Neural progenitor cell (in vitro differentiated cells): ENCODE data around the gene CAMK1. TPM values are rescaled to one million over a fixed set of nuclear protein-coding genes. Genes with fewer than 3 reads are reported as not detected.

Experiments
- DNase-seq: peaks from one replicate; pipeline ENCODE4 v3.0.0-alpha.2; 2016; ENCODE audit warnings: low spot score
- H2AFZ ChIP-seq: fragments of 200-600 bp; sonication (generic); replicated peaks from 2 replicates; pipeline ENCODE4 v1.6.1; 2016; ENCODE audit warnings: antibody characterized with exemption
- H3F3A ChIP-seq: fragments of 200-600 bp; sonication (generic); 2 replicates; pipeline ENCODE4 v1.6.1; 2016; ENCODE audit warnings: antibody characterized with exemption, low read depth
- H3K27ac ChIP-seq: fragments of 200-600 bp; sonication (generic); 2 replicates; pipeline ENCODE4 v1.5.1; 2016; ENCODE audit warnings: mild to moderate bottlenecking
- H3K27me3 ChIP-seq: fragments of 200-600 bp; sonication (generic); 2 replicates; pipeline ENCODE4 v1.6.1; 2016; ENCODE audit warnings: mild to moderate bottlenecking, moderate library complexity
- H3K36me3 ChIP-seq: fragments of 200-600 bp; sonication (generic); 2 replicates; pipeline ENCODE4 v1.5.1; 2016
- H3K4me1 ChIP-seq: fragments of 200-600 bp; sonication (generic); 2 replicates; pipeline ENCODE4 v1.6.1; 2016; ENCODE audit warnings: mixed run types
- H3K4me2 ChIP-seq: fragments of 200-600 bp; sonication (generic); 2 replicates; pipeline ENCODE4 v1.6.1; 2016
- H3K4me3 ChIP-seq: fragments of 200-600 bp; sonication (generic); 2 replicates; pipeline ENCODE4 v1.5.1; 2016
- H3K79me2 ChIP-seq: fragments of 200-600 bp; sonication (generic); 2 replicates; pipeline ENCODE4 v1.6.1; 2016; ENCODE audit warnings: low read depth
- H3K9ac ChIP-seq: fragments of 200-600 bp; sonication (generic); 2 replicates; pipeline ENCODE4 v1.6.1; 2016
- H3K9me3 ChIP-seq: fragments of 200-600 bp; sonication (generic); 2 replicates; pipeline ENCODE4 v1.5.1; 2016; ENCODE audit warnings: low read depth
- H4K20me1 ChIP-seq: fragments of 200-600 bp; sonication (generic); 2 replicates; pipeline ENCODE4 v1.6.1; 2016; ENCODE audit warnings: low read depth
- H3K27ac Mint-ChIP-seq: 3 replicates; pipeline ENCODE4 v1.8.0; 2021; ENCODE audit warnings: mixed read lengths
- H3K27me3 Mint-ChIP-seq: 2 replicates; pipeline ENCODE4 v1.8.0; 2022; ENCODE audit warnings: low read depth, mild to moderate bottlenecking, inconsistent platforms, moderate library complexity, mixed read lengths; ENCODE audit not compliant: insufficient read depth
- H3K36me3 Mint-ChIP-seq: 3 replicates; pipeline ENCODE4 v1.8.0; 2021; ENCODE audit warnings: mixed read lengths
- H3K4me1 Mint-ChIP-seq: 3 replicates; pipeline ENCODE4 v1.8.0; 2021; ENCODE audit warnings: mixed read lengths
- H3K4me3 Mint-ChIP-seq: 3 replicates; pipeline ENCODE4 v1.8.0; 2021; ENCODE audit warnings: mild to moderate bottlenecking, moderate library complexity, mixed read lengths
- H3K9me3 Mint-ChIP-seq: 3 replicates; pipeline ENCODE4 v1.8.0; 2020; ENCODE audit warnings: mixed read lengths
- EZH2 ChIP-seq: fragments of 200-600 bp; sonication (generic); IDR thresholded peaks from 2 replicates; pipeline ENCODE4 v1.6.1; 2017; ENCODE audit warnings: antibody characterized with exemption, mild to moderate bottlenecking, moderate library complexity
- EZH2phosphoT487 ChIP-seq: fragments of 200-600 bp; sonication (generic); IDR thresholded peaks from 2 replicates; pipeline ENCODE4 v1.6.1; 2017; ENCODE audit warnings: antibody characterized with exemption
- total RNA-seq: library from RNA; depleted of rRNA; stranded (reverse); fragments of >200 nt; gene quantifications from 2 replicates; pipeline ENCODE4 v1.2.3, GENCODE V29; 2015; ENCODE audit warnings: low replicate concordance
- TF ChIP-seq, protein P1 (sequence below): fragments of 200-600 bp; sonication (generic); IDR thresholded peaks from 2 replicates; pipeline ENCODE4 v1.5.1; 2017; ENCODE audit warnings: antibody characterized with exemption, mild to moderate bottlenecking

Gene CAMK1
- total RNA-seq, 1 donor from 2014 or later: 24.9 TPM

DNA sequence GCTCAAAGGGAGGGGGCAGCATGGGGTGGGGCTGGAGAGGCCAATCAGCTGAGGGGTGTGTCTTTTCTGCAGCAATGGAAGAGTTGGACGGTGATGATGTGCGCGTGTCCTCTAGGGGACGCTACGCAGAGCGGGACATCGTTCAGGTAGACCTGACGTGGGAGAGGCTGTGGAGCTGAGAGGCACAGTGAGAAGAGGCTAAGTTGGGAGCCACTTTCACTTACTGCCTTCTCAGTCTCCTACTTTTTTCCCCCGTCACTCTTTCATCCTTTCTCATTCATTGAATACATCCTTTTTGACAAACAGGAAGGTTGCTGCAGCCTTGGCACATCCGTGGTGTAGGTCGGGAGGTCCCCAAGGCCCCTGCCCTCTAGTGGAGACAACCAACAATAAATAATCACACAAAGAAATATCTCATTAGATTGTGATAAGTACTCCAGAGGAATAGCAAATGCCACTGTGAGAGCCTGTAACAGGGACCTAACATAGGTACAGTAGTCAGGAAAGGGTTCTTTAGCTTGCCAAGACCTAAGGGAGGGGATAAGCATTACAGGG, 42.6 kb downstream of the CAMK1 start:
- Histone ChIP-seq H2AFZ (peak overlapping the region; percentile 96), H4K20me1 (peaks cover 5% of the 10 kb centered on the region), H3K9me3 (no peaks in the 10 kb centered on the region), H3K79me2 (peaks cover 5% of the 10 kb centered on the region), H3K9ac (no peak overlapping the region), H3K27me3 (no peaks in the 10 kb centered on the region), H3F3A (peaks cover 9% of the 10 kb centered on the region), H3K4me3 (peak overlapping the region; percentile 30), H3K36me3 (no peaks in the 10 kb centered on the region), H3K4me2 (peak overlapping the region; percentile 72), H3K27ac (no peak overlapping the region), H3K4me1 (no peaks in the 10 kb centered on the region)
- Mint-ChIP-seq H3K36me3 (no peaks in the 10 kb centered on the region), H3K9me3 (no peaks in the 10 kb centered on the region), H3K4me1 (peaks cover 7% of the 10 kb centered on the region), H3K4me3 (no peak overlapping the region), H3K27me3 (peaks cover 3% of the 10 kb centered on the region), H3K27ac (no peak overlapping the region)
- DNase-seq: peak; percentile 69
- TF ChIP-seq EZH2: no peak
- TF ChIP-seq, protein P1, sequence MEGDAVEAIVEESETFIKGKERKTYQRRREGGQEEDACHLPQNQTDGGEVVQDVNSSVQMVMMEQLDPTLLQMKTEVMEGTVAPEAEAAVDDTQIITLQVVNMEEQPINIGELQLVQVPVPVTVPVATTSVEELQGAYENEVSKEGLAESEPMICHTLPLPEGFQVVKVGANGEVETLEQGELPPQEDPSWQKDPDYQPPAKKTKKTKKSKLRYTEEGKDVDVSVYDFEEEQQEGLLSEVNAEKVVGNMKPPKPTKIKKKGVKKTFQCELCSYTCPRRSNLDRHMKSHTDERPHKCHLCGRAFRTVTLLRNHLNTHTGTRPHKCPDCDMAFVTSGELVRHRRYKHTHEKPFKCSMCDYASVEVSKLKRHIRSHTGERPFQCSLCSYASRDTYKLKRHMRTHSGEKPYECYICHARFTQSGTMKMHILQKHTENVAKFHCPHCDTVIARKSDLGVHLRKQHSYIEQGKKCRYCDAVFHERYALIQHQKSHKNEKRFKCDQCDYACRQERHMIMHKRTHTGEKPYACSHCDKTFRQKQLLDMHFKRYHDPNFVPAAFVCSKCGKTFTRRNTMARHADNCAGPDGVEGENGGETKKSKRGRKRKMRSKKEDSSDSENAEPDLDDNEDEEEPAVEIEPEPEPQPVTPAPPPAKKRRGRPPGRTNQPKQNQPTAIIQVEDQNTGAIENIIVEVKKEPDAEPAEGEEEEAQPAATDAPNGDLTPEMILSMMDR: peak; percentile 64
- no peak for TF ChIP-seq EZH2phosphoT487

DNA sequence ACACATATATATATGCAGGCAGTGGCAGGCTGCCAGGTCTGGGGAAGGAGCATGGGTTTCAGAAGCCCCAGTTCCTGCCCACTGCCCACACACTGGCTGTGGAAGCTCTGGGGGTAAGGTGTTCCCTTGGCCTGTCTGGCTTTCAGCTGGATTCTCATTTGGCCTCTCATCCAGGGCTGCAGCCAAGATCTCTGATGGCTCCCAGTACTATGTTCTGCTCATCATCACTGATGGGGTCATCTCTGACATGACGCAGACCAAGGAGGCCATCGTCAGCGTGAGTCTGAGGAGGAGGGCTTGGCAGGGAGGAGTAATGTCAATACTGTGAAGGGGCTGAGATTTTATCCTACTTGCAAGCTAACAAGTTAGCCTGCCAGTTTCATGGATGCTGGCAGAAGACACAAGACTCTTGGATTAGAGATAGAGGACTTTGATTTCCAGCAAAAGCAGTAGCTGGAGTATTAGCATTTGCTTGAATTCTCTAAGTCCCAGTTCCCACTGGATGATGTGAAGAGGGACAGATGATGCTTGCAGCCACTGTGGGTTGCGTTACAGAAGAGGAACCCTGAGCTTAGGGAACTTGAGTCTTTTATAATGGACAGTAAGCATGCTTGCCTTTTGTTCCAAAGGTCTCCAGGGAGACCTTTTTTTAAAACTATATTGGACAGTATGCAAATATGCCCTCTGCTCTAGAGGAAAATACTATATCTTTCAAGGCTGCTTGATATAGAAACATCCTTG, 43.8 kb downstream of the CAMK1 start:
- Histone ChIP-seq H3K4me3 (no peak overlapping the region), H3K4me2 (no peak overlapping the region), H3K9ac (no peak overlapping the region), H2AFZ (no peak overlapping the region), H3K9me3 (no peaks in the 10 kb centered on the region), H3F3A (peaks cover 8% of the 10 kb centered on the region), H4K20me1 (no peaks in the 10 kb centered on the region), H3K4me1 (no peaks in the 10 kb centered on the region), H3K36me3 (no peaks in the 10 kb centered on the region), H3K27ac (no peak overlapping the region), H3K27me3 (peaks cover 8% of the 10 kb centered on the region), H3K79me2 (no peaks in the 10 kb centered on the region)
- H3K9me3 Mint-ChIP-seq: no peaks in the 10 kb centered on the region
- no peak overlapping the region for H3K27ac Mint-ChIP-seq
- DNase-seq: no peak
- TF ChIP-seq, protein P1: no peak
- no peak for TF ChIP-seq EZH2phosphoT487
- TF ChIP-seq EZH2: no peak
- peaks cover 6% of the 10 kb centered on the region for H3K4me1 Mint-ChIP-seq
- H3K27me3 Mint-ChIP-seq: peaks cover 3% of the 10 kb centered on the region
- H3K4me3 Mint-ChIP-seq: no peak overlapping the region
- no peaks in the 10 kb centered on the region for H3K36me3 Mint-ChIP-seq

DNA sequence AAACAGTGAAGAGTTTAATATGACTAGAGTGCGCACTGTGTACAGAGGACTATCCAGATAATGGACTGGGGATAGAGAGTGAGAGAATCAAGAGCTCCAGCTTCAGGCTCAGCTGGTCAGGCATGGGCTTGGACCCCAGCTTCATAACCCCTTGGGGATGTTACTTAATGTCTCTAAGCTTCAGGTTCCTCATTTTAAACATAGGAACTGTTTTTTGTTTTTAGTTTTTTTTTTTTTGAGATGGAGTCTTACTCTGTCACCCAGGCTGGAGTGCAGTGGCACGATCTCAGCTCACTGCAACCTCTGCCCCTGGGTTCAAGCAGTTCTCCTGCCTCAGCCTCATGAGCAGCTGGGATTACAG, 48.1 kb downstream of the CAMK1 start:
- no peaks in the 10 kb centered on the region for H3K9me3 ChIP-seq
- Mint-ChIP-seq H3K4me1 (no peaks in the 10 kb centered on the region), H3K36me3 (no peaks in the 10 kb centered on the region), H3K27me3 (peaks cover 4% of the 10 kb centered on the region), H3K4me3 (no peak overlapping the region), H3K9me3 (no peaks in the 10 kb centered on the region), H3K27ac (no peak overlapping the region)
- H4K20me1 ChIP-seq: no peaks in the 10 kb centered on the region
- no peaks in the 10 kb centered on the region for H3F3A ChIP-seq
- H3K36me3 ChIP-seq: no peaks in the 10 kb centered on the region
- no peak overlapping the region for H2AFZ ChIP-seq
- no peak for DNase-seq
- H3K4me2 ChIP-seq: no peak overlapping the region
- no peak overlapping the region for H3K9ac ChIP-seq
- H3K4me3 ChIP-seq: no peak overlapping the region
- H3K27ac ChIP-seq: no peak overlapping the region
- no peaks in the 10 kb centered on the region for H3K79me2 ChIP-seq
- H3K4me1 ChIP-seq: no peaks in the 10 kb centered on the region
- peaks cover 11% of the 10 kb centered on the region for H3K27me3 ChIP-seq
- TF ChIP-seq, protein P1: no peak
- TF ChIP-seq EZH2 (no peak), EZH2phosphoT487 (no peak)
